DMS53 treated with DMSO at 0.1 percent for 48 hours (cell line): ENCODE results near the gene SMG6.

ENCODE experiments used
- DNase-seq: peaks from one replicate; lab custom pipeline; 2025; ENCODE audit not compliant: unreplicated experiment; lab: John Stamatoyannopoulos, UW

The SMG6 gene

DNA sequence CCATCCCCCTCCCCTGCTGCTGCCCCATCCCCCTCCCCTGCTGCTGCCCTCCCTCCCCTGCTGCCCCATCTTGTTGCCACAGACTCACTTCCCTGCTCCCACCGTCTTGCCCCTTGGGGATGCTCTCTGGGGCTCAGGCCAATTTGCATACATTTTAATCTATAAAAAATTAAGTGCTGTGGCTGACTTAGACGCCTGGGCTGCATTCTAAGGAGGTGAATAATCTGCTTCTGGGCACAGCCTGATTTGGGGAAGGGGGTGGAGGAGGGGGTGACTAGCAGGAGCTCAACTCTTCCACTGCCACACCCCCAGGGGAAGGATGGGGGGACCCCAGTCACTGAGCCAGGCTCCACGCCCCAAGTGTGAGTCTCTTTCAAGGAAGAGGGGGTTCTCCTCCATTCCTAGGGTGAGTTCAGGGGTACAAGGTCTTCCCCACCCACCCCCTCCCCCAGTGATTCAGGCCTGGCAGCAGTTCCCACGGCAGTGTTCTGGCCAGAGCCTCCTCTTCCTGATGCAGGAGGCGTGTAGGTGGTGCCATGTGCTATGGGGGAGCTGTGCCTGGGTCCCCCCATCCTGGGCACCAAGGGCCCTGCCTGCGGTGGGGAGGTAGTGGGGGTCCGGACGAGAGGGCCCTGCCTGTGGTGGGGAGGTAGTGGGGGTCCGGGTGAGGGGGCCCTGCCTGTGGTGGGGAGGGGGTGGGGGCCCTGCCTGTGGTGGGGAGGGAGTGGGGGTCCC is 268.6 kb downstream of the SMG6 start:
- no peak for DNase-seq

DNA sequence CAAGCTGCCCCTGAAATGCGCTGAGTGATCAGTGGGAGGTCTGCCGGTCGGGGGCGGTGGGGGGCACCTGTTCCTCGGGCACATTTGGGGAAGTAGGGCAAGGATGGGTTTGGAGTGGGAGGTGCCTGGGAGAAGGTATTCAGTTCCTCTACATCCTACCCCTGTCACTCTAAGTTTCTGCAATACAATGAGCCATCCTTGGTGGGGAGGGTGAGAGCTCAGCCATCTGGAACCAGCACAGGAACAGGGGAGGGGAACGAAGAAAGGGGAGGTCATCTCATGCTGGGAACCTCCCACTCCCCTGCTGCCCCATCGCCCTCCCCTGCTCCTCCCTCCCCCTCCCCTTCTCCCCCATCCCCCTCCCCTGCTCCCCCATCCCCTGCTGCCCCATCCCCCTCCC is 269.4 kb downstream of the SMG6 start:
- no peak for DNase-seq

DNA sequence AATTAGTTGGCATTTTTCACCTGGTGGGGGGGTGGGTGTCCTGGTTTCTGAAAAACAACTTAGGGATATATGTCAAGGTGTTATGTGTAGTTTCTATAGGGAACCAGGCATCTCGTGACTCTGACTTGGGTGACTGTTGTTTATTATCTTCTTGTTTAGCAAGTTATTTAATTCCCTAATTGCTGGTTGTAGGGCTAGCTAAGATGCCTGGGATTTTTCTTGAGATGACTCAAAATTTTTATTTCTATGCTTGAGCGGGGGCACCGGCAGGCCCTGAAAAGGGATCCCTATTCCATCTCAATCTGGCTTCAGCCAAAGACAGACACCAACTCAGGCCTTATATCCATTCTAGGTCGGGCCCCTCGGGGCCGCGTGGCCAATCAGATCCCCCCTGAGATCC is 270.4 kb downstream of the SMG6 start:
- no peak for DNase-seq

DNA sequence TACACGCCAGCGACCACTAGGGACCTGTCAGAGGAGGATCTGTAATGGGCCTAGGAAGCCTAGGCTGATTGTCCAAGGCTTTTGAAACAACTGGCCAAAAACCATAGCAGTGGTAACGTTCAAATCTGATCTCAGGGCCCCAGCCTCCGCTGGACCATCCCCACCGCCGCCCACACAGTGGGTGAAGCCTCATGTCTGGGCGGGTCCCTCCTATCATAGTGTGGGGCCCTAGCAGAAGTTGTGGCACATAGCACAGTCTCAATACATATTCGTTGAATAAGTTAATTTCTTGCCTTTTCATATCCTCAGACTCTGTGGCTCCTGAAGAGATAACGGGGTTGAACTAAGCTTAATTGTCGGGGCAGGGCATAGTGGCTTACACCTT is 272.8 kb downstream of the SMG6 start:
- no peak for DNase-seq

DNA sequence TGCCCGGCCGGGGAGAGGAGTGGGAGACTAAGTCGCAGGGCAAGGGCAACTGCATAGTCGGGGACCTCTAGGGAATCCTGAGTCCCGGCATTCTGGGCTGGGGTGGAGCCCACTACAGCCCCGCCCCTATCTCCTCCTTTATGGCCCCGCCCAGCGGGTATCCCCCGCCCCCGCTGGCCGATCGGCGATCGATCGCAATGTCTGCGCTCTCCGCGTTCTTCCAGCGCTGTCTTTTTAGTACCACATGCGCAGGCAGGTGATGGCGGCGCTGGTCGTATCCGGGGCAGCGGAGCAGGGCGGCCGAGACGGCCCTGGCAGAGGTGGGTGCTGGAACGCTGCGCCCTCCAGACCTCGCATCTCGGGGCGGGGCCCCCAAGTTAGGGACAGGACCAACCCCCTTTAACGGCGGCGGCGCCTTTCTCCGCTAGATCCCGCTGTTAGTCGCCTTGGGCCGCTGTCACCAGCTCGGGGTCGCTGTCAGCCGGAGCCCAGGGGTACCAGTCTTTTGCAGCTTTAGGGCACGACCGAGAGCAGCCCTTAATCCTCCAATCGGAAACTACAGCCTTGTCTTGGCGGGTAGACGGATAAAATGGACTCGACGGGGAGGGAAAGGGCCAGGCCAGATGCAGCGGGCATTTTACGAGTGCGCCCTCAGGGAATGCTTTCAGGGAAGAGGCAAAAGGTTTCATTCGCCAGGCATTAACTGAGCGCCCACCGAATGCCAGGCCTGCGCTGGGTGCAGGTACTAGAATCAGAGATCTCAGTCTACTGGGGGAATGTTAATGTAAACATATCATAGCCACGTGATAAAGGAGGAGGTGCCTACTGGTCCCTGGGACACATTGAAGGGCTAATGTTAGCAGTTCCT is 273.4 kb downstream of the SMG6 start, which contains the start of gene DPH1:
DPH1 (plus strand) TSS at position 243 of the 868 bp plus-strand sequence; CDS start at position 260, 17 bp downstream.
- DNase-seq: peak; percentile 55

DNA sequence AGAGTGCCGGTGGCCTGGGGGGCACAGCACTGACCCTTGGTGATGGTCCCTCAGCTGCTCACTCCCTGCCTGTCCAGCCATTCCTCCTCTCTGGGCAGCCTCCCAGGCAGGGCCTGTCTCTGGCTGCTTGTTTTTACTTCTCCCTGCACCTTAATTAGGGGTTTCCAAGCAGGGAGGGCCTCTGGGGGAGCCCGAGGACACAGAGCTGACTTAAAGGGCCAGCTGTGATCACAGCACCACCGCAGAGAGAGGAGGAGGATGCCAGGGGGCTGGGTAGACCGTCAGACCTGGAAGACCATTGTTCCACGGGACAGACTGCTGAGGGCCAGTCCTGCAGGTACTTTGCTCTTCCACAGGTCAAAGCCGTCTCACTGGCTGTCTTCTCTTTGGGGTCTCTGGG is 274.8 kb downstream of the SMG6 start:
- DNase-seq: no peak

DNA sequence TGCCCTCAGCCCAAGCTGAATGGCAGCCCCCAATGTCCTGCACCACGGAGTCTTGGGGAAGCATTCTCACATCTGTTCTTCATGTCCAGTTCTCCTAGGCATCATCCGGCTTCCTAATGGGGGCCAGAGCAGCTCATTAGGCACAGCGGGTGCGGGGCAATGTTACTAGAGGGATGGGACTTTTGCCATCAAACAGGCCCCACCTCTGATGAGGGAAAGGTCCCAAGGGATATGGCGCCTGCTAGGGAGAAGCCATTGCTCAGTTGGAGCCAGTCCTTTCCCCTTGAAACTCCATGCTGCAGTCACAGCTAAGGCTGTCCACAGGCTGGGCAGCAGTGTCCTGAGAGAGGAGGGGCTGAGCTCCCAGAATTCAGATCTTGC is 275.4 kb downstream of the SMG6 start:
- DNase-seq: no peak

DNA sequence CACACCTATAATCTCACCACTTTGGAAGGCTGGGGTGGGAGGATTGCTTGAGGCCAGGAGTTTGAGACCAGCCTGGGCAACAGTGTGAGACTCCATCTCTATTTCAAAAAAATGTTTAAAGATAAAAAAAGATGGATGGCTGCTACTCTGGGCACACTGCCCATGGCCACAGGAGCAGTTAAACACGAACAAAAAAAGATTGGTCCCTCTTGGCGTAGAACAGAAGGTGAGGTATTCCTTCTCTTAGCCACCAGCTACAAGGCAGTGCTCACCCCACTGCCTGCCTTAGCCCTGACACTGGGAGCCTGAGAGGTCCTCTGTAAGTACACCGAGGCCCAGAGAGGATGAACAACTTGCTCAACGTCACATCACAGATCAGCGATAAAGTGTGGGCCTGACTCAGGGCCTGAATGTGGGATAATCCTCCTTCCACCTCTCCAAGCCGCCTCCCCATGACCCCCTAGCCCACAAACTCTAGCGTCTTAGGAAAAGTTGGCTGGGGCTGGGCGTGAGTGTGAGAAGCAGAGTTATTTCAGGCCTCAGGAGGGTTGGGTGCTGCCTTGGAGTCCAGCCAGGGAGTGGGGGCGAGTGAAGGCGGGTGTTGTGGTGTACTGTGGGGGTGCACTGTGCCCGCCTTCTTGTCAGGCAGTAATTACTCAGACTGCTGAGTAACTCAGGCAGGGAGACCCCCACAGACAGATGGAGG is 275.9 kb downstream of the SMG6 start:
- DNase-seq: no peak

DNA sequence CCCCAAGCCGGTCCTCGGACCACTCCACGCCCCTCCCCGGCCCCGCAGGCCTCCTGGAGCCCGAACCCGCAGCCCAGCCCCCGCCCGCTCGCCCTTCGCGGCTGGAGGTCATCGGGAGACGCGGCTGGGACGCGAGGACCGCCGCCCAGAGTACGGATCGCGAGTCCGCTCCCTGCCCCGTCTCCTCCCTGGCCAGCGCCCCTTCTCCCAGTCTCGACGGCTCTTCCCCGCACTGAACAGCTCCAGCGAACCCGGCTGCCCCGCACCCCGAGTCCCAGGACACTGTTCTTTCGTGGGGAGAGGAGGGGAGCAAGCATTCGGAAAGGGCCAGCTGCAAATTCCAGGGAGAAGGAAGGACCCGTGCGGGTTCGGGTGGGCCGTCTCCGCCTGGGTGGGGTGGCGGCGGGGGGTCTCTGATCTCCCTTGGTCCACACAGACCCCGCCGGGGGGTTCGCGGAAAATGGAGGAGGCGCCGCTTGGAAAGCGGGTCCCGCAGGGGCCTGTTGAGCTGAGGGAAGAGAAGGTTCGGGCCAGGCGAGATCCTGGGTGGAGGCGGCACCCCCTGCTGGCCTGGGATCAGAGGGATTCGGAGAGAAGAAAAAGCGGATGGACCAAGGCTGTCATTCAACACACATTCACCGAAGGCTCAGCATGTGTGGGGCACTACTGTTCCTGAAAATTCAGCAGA is 277.8 kb downstream of the SMG6 start:
- peak; percentile 28 for DNase-seq

DNA sequence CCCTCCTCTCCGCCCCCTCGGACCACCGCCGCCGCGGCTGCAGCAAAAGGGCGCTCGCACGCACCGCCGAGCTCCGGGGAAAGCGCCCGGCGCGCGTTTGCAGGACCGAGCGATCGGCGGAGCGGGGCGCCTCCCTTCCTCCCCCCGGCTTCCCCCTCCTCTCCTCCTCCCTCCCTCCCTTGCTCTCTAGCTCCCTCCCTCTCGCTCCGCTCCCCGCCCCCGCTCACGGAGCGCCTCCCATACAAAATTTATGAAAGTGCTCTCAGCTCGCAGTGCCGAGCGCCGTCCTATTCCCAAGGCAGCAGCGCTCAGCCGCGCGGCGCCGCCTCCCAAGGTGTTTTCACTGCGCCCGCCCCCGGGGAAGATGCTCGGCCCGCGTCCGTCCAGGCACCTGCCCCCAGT is 278.4 kb downstream of the SMG6 start, which contains the start of gene RTN4RL1:
RTN4RL1 (minus strand) TSS at position 115 of the 402 bp plus-strand sequence. CDS start 469 bp downstream, outside the sequence.
- no peak for DNase-seq

DNA sequence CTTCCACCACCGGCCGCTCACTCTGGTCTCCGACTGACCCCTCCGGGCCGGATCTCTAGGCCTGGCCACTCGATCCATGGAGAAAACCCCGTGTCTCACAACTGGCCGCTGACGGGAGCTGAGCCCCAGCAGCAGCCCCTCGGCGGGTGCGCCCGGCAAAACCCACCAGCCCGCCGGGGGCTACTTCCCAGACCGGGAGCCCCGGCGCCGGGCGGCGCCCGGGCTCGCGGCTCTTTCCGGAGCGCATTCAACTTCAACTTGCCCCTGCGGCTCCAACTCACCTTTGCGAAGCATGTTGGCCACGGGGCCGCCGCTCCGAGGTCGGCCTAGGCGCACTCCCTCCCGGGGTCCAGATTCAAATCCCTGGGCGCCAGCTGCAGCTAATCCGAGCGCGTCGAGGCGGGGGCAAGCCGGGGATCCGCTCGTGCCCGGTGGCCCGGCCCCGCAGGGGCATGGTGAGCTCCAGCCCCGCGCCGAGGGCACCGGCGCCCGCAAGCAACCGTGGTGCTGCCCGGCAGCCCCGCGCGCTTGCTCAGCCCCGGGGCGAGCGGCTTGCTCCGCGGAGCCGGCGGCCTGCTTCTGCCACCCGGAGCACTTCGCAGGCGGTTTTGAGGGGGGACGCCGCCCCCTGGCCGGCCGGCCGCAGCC is 278.9 kb downstream of the SMG6 start:
- no peak for DNase-seq

DNA sequence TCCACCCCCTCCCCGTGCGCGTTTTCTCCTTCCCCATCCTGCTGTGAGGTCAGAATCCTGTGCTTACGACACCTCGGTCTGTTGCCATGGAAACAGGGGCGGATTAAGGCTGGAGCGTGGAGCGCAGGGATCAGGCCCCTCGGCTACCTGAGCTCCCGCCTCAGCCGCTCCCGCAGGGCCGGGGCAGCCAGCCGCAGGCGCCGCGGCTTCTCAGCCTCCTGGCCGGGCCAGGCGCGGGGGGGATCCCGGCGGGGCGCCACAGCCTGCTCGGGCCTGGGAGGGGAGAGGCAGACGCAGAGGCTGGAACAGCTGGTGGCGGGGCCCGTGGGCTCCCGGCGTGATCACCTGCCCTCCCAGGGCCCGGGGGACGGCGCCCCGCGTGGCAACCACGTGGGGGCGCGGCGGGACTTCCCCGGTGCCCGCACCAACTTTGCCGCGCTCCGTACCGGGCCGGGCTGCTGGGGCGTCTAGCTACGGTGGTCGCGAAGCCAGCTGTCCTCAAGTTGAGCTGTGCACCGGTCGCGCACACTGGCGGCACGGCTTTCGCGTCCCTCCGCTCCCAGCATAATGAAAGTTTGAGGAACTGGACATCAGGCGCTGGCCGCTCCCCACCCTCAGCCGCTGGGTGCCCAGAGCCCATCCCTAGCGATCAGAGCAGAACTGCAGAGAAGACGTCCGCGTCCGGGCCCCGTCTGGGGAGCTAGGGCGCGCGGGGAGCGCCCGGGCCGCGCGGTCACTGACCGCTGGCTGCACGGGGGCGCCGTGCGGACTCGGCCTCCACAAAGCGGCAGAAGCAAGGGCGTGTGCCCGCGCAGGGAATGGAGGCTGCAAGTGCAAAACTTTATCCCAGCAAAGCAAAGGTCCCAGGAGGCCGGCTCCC is 279.7 kb downstream of the SMG6 start:
- DNase-seq: peak; percentile 6

DNA sequence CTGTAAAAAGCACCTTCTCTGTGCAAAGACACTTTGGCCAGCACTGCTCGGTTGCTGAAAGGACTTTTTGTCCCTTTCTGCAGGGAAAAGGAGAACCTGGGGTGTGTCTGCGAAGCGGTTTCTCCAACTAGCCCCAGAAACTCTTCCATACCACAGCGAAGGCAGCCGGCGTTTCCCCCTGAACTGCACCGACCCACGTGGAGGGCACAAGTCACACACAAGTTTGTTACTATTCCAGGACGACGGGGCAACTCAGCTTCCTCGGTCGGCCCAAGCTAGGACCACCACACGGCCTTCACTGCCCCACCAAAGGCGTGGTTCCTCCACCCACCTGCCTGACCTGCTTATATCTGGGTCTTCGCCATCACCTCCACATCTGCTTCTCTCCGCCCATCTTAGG is 280.3 kb downstream of the SMG6 start:
- no peak for DNase-seq

DNA sequence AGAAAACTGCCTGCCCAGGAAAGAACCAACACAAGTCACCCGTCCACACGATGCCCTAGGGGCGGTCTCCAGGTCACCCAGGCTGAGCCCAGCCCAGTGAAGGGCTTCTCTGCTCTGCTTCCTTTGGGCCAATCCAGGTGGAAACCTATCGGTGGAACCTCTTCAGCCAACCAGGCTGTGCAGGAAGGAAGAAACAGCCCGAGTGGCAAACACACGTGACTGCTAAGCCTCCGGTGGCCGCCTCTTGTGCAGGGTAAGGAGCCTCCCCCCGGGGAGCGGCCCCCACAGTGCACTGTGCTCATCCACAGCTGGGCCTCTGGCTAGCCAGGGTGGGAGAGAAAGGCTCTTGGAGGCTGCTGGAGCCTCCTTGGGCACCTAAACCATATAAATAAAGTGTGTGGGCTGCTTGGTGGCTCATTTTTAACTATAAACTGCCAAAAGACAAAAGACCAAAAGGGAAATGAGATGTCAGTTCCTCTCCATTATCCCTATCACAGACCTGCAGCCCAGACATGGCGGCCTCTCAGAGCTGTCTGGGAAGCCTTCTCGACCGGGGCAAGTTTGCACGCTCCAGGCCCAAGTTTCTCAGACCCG is 280.8 kb downstream of the SMG6 start:
- DNase-seq: no peak

DNA sequence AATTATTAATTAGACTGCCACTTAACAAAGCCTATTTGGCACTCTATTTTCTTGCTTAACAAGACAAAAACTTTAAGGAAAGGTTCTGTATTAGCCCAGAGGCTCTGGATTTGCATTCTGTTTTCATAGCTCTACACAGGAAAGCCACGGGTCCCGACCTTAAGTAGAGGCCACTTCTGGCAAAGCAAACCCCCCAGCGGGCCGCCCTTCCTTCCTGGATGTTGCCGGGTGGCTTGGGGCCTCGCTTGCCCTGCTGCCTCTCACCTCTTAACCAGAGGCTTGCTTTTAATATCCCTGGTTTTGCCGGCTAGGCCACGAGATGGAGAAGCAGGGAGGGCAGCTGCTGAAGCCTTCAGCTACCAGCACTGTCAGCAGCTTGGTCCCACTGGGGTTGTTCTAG is 282.9 kb downstream of the SMG6 start:
- no peak for DNase-seq

DNA sequence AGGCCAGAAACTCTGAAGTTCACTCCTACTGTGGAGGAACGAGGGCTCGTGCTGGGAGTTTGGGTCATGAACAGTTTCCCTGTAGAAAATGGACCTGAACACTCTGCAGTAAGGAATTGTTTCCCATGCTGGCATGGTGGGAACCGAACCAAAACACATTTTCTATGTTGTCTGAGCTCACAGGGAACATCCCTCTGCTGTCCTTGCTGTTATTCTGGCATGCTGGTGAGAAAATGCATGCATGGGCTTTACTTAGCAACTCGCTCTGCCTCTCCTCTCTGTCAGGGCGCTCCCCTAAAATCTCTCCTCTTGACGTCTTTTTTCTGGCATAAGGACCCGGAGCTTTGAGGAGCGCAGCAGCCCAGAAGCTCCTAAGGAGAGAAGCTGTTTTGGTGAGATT is 283.9 kb downstream of the SMG6 start:
- DNase-seq: no peak

DNA sequence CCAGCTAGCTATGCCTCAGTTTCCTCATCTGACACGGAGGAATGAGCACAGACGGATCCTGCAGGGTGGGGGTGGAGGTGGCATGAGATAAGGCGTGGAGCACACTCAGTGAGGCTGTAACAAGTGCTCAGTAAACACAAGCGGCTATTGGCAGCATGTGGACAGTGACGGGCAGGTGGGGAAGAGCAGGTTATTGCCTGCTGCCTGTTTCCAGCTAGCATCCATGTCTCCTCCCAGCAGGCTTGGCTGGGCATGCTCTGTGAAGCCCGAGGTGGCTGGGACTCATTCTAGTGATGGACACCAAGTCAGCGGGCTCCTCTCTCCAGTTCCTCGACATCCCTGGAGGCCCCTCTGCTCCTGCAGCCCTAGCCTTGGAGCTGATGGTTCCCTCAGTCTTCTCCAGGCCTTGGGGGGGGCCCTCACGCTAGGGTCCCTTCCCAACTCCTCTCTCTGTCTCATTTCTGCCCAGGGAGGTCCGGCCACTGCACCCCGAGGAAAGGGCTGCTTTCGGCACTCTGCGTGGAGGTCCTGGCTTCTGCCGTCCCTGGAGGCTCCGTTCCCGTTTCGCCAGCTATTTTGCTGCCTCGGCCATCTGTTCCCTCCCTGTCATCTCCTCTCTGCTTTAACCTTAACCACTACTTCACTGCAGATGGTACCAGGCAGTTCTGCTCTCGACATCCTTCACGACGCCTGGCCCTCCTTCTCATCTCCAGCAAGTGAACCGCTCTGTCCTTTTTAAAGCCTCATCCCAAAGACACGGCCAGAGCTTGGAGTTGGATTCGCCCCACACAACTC is 284.7 kb downstream of the SMG6 start:
- DNase-seq: peak; percentile 65

DNA sequence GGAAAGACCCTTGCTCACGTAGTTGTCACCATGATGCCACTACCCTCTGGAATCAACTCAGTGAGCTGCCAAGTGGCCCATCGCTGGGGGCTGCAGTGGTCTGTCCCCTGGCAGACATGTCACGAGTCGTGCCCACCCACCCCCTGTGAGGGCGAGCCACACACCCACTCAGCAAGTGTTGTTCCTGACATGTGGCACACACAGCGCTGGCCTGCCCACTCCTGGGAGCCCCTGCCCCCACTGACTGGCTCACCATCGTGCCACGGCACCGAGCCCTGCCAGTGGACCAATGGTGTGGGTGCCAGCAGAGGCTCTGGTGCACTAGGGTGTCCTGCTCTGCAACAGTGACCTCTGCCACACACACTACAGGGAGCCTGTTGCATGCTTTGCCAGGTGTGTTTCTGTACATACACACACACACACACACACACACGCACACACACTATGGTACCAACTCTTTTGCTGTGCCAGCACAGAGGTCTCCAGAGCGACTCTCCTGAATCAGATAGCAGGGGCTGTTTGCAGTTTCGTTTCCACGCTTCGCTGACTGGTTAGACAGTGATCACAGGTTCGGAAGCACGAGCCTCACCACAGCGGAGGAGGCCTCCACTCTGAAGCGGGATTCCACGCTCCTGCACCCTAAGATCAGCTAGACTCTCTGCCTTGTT is 286.2 kb downstream of the SMG6 start:
- DNase-seq: no peak
